GM19240 (cell line): ENCODE measurements around the gene PLD3.

Source experiments
- DNase-seq: peaks from one replicate; pipeline ENCODE4 v3.0.0; 2011; ENCODE audit warnings: low spot score; ENCODE audit not compliant: insufficient read length

Gene PLD3

GRCh38 chr19:40412866-40413265 is 64.4 kb downstream of the PLD3 start:
- DNase-seq, result no peak

DNA sequence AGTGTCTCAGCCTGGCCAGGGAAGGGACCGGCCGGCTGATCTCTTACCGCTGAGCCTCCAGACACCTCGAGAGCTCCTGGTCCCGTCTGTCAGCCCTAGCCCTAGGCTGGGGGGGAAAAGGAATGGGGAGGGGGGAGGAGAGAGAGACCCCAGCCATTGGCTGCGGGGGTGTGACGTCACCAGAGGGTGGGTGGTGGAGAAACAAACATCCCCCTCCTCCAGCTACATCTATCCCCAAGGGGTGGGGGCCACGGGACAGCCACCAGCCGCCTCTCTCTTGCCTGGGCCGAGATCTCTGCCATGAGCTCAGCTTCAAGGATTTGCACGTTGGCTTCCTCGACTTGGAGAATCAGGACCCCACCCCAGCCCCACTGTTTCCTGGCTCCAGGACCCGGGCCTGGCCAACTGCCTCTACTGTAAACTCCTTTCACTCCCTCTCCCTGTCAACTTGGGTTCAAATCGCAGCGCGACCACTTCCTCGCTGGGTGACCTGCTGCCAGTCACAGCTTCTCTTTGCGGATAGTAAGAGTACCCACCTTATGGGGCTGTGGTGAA is 64.9 kb downstream of the PLD3 start, which contains the start of gene PRX:
TSS of gene PRX (minus strand) at position 88 of the 555 bp plus-strand sequence. CDS start 5,446 bp downstream, outside the sequence.
- DNase-seq, result no peak

- DNase-seq, result no peak
These were observed 66.3 kb downstream of the PLD3 start for GRCh38 chr19:40414542-40415535.

DNA sequence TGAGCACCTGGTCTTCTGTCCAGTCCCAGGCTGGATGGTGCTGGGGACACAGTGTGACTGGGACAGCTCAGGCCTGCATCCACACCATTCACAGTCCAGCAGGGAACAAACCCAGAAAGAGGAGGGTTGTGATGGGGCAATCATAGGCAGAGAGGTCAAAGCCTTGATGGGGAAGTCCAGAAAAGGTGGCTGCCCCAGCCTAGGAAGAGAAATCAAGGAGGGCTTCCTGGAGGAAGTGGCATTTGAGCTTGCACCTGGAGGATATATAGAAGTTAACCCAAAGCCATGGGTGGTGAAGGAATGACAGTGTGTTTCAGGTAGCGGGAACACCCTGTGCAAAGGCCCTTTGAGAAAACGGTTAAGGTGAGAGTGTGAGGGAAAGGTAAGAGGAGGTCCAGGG is 67.3 kb downstream of the PLD3 start:
- DNase-seq, result no peak

GRCh38 chr19:40416918-40417642 is 68.6 kb downstream of the PLD3 start:
- DNase-seq, result no peak

- no peak for DNase-seq
These were observed 69.1 kb downstream of the PLD3 start for GRCh38 chr19:40417643-40417981.

GRCh38 chr19:40418040-40418439 is 69.5 kb downstream of the PLD3 start:
- DNase-seq, result no peak

DNA sequence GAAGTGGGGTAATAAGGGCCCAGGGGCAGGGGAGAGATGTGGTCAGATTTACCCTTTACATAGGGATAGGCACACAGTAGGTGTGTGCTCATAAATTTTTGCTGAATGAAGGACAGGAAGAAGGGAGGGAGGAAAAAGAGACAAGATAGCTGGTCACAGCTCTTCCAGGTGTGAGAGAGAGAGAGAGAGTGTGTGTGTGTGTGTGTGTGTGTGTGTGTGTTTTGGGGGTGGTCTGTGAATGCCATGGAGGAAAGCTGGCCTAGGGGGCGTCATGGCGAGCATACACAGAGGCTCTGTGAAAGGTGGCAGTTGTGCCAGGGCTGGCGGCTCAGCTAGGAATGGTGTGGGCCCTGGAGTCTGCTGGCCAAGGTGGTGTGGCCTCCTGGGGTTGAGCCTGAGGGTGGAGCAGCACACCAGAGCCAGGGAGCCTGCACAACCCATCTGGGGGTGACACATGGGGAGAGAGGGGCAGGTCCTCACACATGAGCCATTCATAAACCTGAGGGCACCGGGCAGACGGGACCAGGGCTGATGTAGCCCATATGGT is 70.6 kb downstream of the PLD3 start:
- DNase-seq, result no peak

DNA sequence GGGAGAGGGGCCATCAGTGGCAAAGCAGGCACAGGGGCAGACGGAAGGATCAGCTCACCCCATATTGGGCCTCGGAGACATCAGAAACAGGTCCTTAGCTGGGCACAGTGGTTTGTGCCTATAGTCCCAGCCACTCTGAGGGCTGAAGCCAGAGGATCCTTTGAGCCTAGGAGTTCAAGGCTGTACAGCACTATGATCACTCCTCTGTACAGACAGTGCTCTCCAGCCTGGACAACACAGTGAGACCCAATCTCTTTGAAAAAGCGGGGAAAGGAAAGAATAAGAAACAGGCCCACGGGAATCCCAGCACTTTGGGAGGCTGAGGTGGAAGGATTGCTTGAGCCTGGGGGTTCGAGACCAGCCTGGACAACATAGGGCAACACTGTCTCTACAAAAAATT is 71.3 kb downstream of the PLD3 start:
- DNase-seq, result no peak

DNA sequence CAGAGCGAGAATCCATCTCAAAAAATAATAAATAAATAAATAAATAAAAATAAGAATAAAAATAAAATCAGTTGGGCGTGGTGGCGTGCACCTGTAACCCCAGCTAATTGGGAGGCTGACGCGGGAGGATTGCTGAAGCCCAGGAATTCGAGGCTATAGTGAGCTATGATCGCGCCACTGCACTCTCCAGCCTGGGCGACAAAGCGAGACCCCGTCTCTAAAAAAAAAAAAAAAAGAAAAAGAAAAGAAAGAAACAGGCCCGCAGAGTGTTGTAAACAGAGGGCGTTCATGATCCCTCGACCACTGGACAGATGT is 71.9 kb downstream of the PLD3 start:
- no peak for DNase-seq

DNA sequence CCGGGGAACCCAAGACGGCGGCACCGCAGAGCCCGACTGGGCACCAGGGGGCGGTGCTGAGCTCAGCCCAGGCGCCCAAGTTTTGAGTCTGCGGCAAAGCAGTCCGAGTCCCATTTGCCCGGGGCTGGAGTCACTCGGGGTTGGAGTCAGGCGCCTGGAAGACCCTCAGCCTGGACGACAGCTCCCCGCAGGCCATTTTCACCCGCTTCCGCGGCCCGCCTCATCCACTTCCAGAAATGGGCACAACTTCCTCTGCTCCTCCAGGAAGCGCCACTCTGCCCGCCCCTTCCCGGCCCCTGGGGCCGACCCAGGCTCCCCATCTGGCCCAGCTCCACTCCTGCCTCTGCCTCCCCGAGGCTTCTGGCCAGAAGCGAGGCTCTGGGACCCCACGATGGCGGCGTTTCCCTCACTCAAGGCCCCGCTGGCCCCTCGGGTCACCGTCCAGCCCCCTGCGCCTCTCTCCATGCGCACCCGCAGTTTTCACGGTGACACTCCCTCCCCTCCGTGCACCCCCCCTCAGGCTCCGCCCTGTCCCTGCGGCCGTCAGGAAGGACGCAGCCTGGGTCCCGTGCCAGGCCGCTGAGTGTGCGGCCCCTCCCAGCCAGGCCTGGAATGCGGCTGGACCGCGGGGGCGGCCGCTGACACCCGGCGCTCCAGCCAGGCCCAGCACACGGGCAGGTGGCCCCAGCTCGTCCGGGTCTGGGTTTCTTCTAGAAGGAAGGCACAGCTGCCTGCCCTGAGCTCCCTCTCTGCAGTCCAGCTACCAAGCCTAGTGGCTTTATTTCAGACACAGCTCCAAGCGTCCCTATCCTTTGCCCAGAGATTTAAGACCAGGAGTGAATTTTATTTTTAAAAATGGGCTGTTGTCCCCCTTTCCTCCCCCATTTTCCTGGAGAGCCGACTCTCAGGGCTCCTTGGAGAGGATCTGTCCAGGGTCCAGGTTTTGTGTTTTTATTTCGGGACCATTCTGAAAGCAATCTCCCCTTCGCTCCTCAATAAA is 72.6 kb downstream of the PLD3 start:
- peak; percentile 69 for DNase-seq

DNA sequence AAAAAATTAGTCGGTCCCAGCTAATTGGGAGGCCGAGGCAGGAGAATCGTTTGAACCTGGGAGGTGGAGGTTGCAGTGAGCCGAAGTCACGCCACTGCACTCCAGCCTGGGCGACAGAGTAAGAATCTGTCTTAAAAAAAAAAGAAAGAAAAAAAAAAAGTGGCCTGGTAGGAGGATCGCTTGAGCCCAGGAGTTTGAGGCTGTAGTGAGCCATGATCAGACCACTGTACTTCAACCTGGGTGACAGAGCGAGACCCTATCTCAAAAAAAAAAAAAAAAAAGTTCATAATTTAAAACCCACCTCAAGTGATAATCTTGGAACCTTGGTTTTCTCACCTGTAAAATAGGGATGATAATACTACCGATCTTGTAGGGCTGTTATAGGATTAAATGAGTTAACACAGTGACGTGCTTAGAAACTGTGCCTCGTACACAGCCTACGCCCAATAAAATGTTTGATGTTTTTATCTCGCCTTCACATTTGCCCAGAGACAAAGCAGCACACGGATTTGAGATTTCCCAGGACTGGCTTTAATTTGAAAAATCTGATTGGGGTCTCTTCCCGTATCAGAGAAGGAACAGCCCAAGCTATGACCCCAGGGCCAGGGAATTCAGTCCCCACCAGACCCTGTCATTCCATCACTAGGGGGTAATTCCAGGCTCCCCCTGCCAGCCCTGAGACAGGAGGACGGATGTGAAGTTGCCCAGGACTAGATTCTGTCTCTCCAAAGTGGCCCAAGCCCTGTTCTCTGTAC is 73.7 kb downstream of the PLD3 start:
- DNase-seq, result no peak

DNA sequence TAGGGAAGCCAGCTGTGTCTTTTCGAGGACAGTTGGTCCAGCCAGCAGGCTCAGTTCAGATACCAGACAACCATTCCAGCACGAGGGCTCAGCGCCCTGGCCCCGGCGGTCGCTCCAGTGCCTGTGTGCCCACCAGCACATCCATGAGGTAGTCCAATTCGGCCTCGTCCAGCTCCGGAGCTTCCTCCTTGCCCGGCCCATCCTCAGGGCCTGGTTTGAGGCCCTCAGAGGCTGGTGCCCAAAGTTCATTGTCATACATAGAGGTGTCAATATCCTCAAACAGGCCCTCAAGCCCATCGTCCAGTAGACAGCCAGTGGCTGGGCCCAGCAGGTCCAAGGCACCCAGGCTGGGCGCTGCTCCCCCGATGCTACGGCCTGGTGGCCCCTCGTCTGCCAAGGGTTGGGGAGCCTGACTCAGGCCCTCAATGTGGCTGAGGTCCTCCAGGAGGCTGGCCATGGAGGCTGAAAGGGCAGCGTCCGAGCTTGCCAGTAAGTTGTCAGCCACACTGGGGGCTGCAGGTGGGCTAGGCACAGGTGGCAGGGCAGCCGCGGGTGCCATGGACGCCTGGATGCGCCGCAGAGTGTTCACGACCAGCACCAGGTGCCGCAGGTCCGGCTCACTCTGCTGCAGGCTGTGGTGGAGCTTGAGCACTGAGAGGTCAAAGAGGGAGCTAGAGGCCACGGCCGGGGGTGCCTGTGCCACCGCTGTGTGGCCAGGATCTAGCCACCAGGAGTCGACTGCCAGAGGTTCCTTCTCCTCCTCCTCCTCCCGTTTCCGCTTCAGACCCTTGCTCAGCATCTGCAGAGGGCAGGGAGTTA is 74.5 kb downstream of the PLD3 start:
- no peak for DNase-seq

GRCh38 chr19:40423938-40424337 is 75.4 kb downstream of the PLD3 start:
- no peak for DNase-seq

DNA sequence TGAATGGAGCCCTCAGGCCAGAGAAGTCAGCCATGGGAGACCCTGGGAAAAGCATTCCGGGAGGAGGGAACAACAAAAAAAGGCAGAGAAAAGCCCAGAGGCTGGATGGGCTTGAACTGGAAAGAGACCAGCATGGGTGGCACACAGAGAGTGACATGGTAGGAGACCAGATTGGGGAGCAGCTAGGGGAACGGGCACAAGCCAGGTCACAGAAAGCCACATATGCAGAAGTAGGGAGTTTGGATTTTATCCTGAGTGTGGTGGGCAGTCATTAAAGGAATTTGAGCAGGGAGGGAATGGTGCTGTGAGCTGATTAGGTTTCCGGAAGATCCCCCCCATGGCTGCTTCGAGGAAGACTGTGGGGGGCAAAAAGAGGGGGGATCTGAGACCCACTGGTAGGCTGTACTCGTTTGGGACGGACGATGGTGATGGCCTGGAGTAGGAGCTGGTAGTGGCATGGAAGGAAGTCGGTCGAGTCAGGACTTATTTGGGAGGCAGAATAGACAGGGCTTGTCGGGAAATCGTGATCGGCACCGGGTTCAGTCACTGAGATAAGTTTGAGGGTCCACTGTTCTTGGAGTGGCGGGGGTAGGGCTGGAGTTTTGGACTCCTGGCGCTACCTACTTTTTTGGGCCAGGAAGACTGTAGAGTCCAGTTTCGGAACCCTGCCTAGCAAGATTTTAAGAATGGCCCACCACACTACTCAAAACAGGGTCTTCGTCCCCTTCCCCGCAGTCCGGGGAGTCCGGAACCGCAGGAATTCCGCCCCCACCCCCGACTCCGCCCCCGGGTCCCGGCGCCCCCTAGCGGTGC is 76.3 kb downstream of the PLD3 start:
- no peak for DNase-seq

- peak; percentile 98 for DNase-seq
These were observed 77.2 kb downstream of the PLD3 start, which contains the start of gene SERTAD1 for GRCh38 chr19:40425450-40426287. Gene SERTAD1, minus strand, starts transcription at chr19:40425992. Its CDS starts 2,446 bp downstream, at chr19:40423546.
